Measurements from ENCODE around the gene RAB36. TPM values are rescaled to one million over a fixed set of nuclear protein-coding genes. Genes with fewer than 3 reads are reported as not detected.

Gene RAB36
- polyA plus RNA-seq, 1 donor from 2014 or later, result 3.2 TPM

GRCh38 chr22:23177197-23177596 is 31.9 kb downstream of the RAB36 start:
- H3K79me2 ChIP-seq (replicated peaks; ENCODE audit: insufficient read depth, low read length), result peaks cover 10% of the 10 kb centered on the region
- no peak overlapping the region for H3K27ac ChIP-seq (ENCODE audit: low read length)
- peaks cover 7% of the 10 kb centered on the region for H4K20me1 ChIP-seq (ENCODE audit: insufficient read depth)
- no peaks in the 10 kb centered on the region for H3F3A ChIP-seq (ENCODE audit: insufficient read depth, low read length, poor library complexity, severe bottlenecking)
- H3K4me2 ChIP-seq (ENCODE audit: low read length), result no peak overlapping the region
- TF ChIP-seq RAD21 (conservative IDR thresholded peaks at IDR 0.05) (no peak), POLR2AphosphoS5 (IDR thresholded peaks at IDR 0.05) (no peak), TAF1 (IDR thresholded peaks at IDR 0.05; ENCODE audit: low read depth) (no peak), MXI1 (conservative IDR thresholded peaks at IDR 0.05; ENCODE audit: poor library complexity, severe bottlenecking) (no peak), SMC3 (conservative IDR thresholded peaks at IDR 0.05; ENCODE audit: poor library complexity) (no peak), EZH2 (IDR thresholded peaks at IDR 0.05; ENCODE audit: borderline replicate concordance, insufficient read depth, low read length, poor library complexity, severe bottlenecking) (no peak), EP300 (conservative IDR thresholded peaks at IDR 0.05; ENCODE audit: poor library complexity, severe bottlenecking) (no peak)
- TF ChIP-seq, protein P1, sequence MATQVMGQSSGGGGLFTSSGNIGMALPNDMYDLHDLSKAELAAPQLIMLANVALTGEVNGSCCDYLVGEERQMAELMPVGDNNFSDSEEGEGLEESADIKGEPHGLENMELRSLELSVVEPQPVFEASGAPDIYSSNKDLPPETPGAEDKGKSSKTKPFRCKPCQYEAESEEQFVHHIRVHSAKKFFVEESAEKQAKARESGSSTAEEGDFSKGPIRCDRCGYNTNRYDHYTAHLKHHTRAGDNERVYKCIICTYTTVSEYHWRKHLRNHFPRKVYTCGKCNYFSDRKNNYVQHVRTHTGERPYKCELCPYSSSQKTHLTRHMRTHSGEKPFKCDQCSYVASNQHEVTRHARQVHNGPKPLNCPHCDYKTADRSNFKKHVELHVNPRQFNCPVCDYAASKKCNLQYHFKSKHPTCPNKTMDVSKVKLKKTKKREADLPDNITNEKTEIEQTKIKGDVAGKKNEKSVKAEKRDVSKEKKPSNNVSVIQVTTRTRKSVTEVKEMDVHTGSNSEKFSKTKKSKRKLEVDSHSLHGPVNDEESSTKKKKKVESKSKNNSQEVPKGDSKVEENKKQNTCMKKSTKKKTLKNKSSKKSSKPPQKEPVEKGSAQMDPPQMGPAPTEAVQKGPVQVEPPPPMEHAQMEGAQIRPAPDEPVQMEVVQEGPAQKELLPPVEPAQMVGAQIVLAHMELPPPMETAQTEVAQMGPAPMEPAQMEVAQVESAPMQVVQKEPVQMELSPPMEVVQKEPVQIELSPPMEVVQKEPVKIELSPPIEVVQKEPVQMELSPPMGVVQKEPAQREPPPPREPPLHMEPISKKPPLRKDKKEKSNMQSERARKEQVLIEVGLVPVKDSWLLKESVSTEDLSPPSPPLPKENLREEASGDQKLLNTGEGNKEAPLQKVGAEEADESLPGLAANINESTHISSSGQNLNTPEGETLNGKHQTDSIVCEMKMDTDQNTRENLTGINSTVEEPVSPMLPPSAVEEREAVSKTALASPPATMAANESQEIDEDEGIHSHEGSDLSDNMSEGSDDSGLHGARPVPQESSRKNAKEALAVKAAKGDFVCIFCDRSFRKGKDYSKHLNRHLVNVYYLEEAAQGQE (IDR thresholded peaks at IDR 0.05; ENCODE audit: borderline replicate concordance), result no peak
- TF ChIP-seq, protein P2, sequence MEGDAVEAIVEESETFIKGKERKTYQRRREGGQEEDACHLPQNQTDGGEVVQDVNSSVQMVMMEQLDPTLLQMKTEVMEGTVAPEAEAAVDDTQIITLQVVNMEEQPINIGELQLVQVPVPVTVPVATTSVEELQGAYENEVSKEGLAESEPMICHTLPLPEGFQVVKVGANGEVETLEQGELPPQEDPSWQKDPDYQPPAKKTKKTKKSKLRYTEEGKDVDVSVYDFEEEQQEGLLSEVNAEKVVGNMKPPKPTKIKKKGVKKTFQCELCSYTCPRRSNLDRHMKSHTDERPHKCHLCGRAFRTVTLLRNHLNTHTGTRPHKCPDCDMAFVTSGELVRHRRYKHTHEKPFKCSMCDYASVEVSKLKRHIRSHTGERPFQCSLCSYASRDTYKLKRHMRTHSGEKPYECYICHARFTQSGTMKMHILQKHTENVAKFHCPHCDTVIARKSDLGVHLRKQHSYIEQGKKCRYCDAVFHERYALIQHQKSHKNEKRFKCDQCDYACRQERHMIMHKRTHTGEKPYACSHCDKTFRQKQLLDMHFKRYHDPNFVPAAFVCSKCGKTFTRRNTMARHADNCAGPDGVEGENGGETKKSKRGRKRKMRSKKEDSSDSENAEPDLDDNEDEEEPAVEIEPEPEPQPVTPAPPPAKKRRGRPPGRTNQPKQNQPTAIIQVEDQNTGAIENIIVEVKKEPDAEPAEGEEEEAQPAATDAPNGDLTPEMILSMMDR (IDR thresholded peaks at IDR 0.05; ENCODE audit: poor library complexity, severe bottlenecking), result no peak
- no peaks in the 10 kb centered on the region for H3K9me2 ChIP-seq (ENCODE audit: insufficient read depth, low read length)
- no peak overlapping the region for H2AFZ ChIP-seq (ENCODE audit: low read depth, low read length)
- no peaks in the 10 kb centered on the region for H3K36me3 ChIP-seq (ENCODE audit: insufficient read depth, low read length)
- H3K4me3 ChIP-seq (ENCODE audit: low read length), result peak overlapping the region; percentile 10
- no peaks in the 10 kb centered on the region for H3K9me3 ChIP-seq (ENCODE audit: low read length)
- no peaks in the 10 kb centered on the region for H3K27me3 ChIP-seq (ENCODE audit: insufficient read depth, low read depth, low read length)
- no peak overlapping the region for H3K9ac ChIP-seq (ENCODE audit: low read length)

DNA sequence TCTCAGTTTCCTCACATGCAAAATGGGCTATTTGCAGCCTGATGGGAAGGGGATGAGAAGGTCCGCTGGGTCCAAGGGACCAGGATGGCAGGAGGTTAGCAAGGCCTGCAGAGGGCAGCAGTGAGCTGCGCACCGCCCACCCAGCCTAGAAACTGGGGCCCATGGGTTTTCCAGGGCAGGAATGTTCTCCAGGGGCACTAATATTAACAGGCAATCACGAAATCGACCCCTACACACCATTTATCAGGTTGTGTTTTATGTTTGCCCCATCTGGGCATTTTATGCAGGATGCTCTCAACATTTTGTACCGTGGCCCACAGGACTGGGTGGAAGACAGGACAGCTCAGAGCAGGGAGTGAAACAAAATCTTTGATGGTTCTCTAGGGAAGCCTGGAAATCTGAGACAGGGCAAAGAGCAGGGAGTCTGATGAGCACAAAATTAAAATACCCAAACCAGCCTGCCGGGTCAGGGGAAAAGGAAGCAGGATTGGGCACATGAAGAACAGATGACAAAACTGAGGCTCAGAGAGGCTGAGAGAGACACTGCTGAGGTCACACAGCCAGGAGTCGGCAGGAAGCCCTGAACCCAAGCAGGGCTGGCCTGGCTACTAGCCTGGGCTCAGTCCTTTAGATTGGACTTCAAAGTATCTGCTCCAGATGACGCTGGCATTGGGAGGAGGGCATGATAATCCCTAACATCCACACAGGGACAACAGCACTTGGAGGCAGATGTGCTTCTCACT is 33.4 kb downstream of the RAB36 start:
- peak overlapping the region; percentile 37 for H3K9ac ChIP-seq (ENCODE audit: low read length)
- peaks cover 22% of the 10 kb centered on the region for H4K20me1 ChIP-seq (ENCODE audit: insufficient read depth)
- H3K4me3 ChIP-seq (ENCODE audit: low read length), result peak overlapping the region; percentile 69
- H3K36me3 ChIP-seq (ENCODE audit: insufficient read depth, low read length), result no peaks in the 10 kb centered on the region
- H3K27me3 ChIP-seq (ENCODE audit: insufficient read depth, low read depth, low read length), result no peaks in the 10 kb centered on the region
- H3K79me2 ChIP-seq (replicated peaks; ENCODE audit: insufficient read depth, low read length), result peaks cover 25% of the 10 kb centered on the region
- no peak overlapping the region for H2AFZ ChIP-seq (ENCODE audit: low read depth, low read length)
- H3K4me2 ChIP-seq (ENCODE audit: low read length), result peak overlapping the region; percentile 65
- no peaks in the 10 kb centered on the region for H3F3A ChIP-seq (ENCODE audit: insufficient read depth, low read length, poor library complexity, severe bottlenecking)
- no peak overlapping the region for H3K27ac ChIP-seq (ENCODE audit: low read length)
- no peaks in the 10 kb centered on the region for H3K9me3 ChIP-seq (ENCODE audit: low read length)
- no peaks in the 10 kb centered on the region for H3K9me2 ChIP-seq (ENCODE audit: insufficient read depth, low read length)
- TF ChIP-seq EZH2 (IDR thresholded peaks at IDR 0.05; ENCODE audit: borderline replicate concordance, insufficient read depth, low read length, poor library complexity, severe bottlenecking) (no peak), SMC3 (conservative IDR thresholded peaks at IDR 0.05; ENCODE audit: poor library complexity) (peak; percentile 98), TAF1 (IDR thresholded peaks at IDR 0.05; ENCODE audit: low read depth) (no peak), MXI1 (conservative IDR thresholded peaks at IDR 0.05; ENCODE audit: poor library complexity, severe bottlenecking) (peak; percentile 24), EP300 (conservative IDR thresholded peaks at IDR 0.05; ENCODE audit: poor library complexity, severe bottlenecking) (no peak), RAD21 (conservative IDR thresholded peaks at IDR 0.05) (peak; percentile 96), POLR2AphosphoS5 (IDR thresholded peaks at IDR 0.05) (no peak)
- TF ChIP-seq, protein P2 (IDR thresholded peaks at IDR 0.05; ENCODE audit: poor library complexity, severe bottlenecking), result peak; percentile 95
- TF ChIP-seq, protein P1 (IDR thresholded peaks at IDR 0.05; ENCODE audit: borderline replicate concordance), result no peak

All from neural cell (in vitro differentiated cells).